ENCODE data around the gene FCRL1.

FCRL1 gene

DNA sequence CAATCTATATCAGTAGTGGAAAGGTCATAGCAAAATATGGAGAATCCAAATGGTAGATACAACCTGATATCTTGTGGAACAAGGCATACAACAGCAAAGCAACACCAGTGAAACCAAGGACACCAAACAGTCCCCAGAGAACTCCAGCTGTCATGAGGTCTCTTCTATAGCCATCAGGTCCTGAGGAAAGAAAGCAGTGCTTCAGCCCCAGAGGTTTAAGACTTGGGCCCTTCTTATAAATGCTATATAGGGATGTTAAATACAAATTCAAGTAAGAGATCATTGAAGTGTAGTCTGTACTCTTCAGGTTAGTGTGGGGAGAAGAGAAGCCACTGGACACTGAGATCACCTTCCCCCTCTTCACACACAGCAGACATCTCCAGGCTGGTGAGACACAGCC is 53.1 kb downstream of the FCRL1 start:
- H3K4me3 ChIP-seq (ENCODE audit: low read depth, low read length): no peak overlapping the region
- TF ChIP-seq, protein P1, sequence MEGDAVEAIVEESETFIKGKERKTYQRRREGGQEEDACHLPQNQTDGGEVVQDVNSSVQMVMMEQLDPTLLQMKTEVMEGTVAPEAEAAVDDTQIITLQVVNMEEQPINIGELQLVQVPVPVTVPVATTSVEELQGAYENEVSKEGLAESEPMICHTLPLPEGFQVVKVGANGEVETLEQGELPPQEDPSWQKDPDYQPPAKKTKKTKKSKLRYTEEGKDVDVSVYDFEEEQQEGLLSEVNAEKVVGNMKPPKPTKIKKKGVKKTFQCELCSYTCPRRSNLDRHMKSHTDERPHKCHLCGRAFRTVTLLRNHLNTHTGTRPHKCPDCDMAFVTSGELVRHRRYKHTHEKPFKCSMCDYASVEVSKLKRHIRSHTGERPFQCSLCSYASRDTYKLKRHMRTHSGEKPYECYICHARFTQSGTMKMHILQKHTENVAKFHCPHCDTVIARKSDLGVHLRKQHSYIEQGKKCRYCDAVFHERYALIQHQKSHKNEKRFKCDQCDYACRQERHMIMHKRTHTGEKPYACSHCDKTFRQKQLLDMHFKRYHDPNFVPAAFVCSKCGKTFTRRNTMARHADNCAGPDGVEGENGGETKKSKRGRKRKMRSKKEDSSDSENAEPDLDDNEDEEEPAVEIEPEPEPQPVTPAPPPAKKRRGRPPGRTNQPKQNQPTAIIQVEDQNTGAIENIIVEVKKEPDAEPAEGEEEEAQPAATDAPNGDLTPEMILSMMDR (IDR thresholded peaks at IDR 0.05; ENCODE audit: borderline replicate concordance, insufficient read depth, low read depth, low read length): no peak

GRCh38 chr1:157758018-157758417 is 61.9 kb downstream of the FCRL1 start:
- TF ChIP-seq, protein P1 (IDR thresholded peaks at IDR 0.05; ENCODE audit: borderline replicate concordance, insufficient read depth, low read depth, low read length): no peak
- no peak overlapping the region for H3K4me3 ChIP-seq (ENCODE audit: low read depth, low read length)

DNA sequence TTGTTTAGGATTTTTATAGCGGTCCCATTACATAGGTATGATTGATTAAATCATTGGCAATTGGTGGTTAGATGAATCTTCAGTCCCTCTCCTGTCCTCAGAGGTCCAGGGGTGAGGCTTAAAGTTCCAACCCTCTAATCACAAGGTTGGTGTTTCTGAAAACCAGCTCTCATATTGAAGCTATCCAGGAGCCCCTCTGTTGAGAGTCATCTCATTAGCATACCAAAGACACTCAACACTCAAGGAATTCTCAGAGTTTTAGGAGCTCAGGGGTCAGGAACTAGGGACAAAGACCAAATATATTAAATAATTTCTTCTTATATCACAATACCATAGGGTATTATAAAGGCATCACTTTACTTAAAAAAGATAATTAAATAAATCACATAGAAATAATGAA is 66.3 kb downstream of the FCRL1 start:
- TF ChIP-seq, protein P1 (IDR thresholded peaks at IDR 0.05; ENCODE audit: borderline replicate concordance, insufficient read depth, low read depth, low read length): no peak
- H3K4me3 ChIP-seq (ENCODE audit: low read depth, low read length): no peak overlapping the region

- TF ChIP-seq, protein P1 (IDR thresholded peaks at IDR 0.05; ENCODE audit: borderline replicate concordance, insufficient read depth, low read depth, low read length): no peak
These were observed 68.6 kb downstream of the FCRL1 start for GRCh38 chr1:157751283-157751682.

DNA sequence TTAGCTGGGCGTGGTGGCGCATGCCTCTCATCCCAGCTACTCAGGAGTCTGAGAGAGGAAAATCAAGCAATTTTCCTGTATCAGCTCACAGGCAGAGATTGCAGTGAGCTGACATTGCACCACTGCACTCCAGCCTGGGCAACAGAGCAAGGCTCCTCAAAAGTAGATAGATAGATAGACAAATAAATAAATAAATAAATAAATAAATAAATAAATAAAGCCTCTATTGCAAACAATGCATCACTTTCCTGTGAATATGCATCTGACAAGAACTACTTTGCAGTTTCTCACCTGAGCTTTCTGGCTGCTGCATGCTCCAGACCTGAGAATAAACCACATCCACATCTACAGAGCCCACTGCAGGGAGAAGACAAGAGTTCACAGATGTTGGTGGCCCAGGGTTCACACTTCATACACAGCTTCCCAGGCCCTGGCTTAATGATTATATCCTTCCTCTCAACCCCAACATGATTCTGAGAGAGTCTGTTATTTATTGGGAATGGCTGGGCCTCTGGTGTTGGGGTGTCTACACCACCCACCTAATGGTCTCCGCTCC is 71.6 kb downstream of the FCRL1 start:
- no peak overlapping the region for H3K4me3 ChIP-seq (ENCODE audit: low read depth, low read length)
- TF ChIP-seq, protein P1 (IDR thresholded peaks at IDR 0.05; ENCODE audit: borderline replicate concordance, insufficient read depth, low read depth, low read length): no peak

More at GRCh38 chr1:157751283-157751682, 68.6 kb downstream of the FCRL1 start:
- H3K4me3 ChIP-seq (ENCODE audit: low read depth, low read length): no peak overlapping the region

Measured in GM12875 (cell line).